ENCODE measurements around the gene ALKBH5. TPM values are rescaled to one million over a fixed set of nuclear protein-coding genes. Genes with fewer than 3 reads are reported as not detected.

Gene ALKBH5
- total and polyA plus RNA-seq, 7 experiments from 2014 or later: 97.4 to 154 (median 116) TPM

DNA sequence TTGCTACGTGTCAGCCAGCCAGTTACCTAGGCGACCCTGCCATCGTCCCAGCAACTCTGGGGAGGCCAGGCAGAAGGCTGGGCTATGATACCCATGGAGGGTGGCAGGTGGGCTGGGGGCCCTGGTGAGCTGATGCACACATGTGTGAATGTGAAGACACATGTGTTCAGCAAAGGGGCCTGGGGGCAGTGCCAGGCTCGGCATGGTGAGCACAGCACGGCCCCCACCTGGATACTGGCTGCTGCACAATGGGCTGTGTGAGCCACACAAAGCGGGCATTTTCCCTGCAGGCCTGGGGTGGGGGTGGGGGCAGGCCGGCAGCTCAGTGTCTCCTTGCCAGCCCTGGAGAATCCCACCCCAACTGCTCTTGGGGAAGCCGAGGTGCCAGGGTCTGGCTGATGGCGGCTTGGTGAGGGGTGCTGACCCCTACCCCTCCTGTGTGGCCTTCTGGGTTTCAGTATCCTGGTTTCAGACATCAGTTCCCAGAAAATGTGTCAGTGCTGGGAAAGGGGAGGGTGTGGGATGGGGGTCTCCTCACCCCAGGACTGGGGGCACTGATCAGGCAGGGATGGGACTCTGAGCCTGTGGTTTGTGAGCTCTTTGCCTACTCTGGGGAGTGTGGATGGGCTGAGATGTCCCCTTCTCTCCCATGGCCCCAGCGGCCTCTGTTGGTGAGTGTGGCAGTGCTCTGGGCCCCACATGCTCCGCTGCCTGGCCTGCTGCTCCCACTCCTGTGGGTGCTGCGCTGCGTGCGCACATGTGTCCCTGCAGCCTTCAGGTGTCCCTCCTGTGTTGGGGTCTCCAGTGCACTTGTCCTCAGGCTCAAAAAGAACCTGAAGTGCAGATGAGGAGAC, 46.9 kb downstream of the ALKBH5 start:
- peaks cover 0 to 38% (median 3%) of the 10 kb centered on the region in 3 experiments for H3K36me3 ChIP-seq (ENCODE audit: control insufficient read depth in 2 of 3, insufficient read depth in 3 of 3, low read length in 3 of 3)
- intact Hi-C loops (cut with micrococcal nuclease): no loop called here
- H3K9me3 Mint-ChIP-seq: peaks cover 0 to 4% (median 0%) of the 10 kb centered on the region in 11 donors
- H3K4me3 ChIP-seq (ENCODE audit: low read length): no peak overlapping the region
- ATAC-seq: no peak
- H3K4me1 ChIP-seq (ENCODE audit: control insufficient read depth in 2 of 2, insufficient read depth in 2 of 2, low read length in 2 of 2): peaks cover 4 to 9% of the 10 kb centered on the region in 2 donors
- no peaks in the 10 kb centered on the region for H3K9me3 ChIP-seq (ENCODE audit: control insufficient read depth in 2 of 3, low read length in 3 of 3)
- H3K27ac ChIP-seq (ENCODE audit: low read depth, low read length): no peak overlapping the region
- H3K27me3 ChIP-seq (ENCODE audit: control insufficient read depth in 2 of 2, insufficient read depth in 2 of 2, low read length in 2 of 2): no peaks in the 10 kb centered on the region
- DNase-seq: no peak
- no peak overlapping the region for H3K4me3 Mint-ChIP-seq
- H3K27me3 Mint-ChIP-seq: no peaks in the 10 kb centered on the region
- ChIA-PET POLR2A (no interaction called here), CTCF (no interaction called here)
- peaks cover 0 to 5% (median 0%) of the 10 kb centered on the region in 5 donors for H3K36me3 Mint-ChIP-seq
- peaks cover 23 to 30% (median 25%) of the 10 kb centered on the region in 7 donors for H3K4me1 Mint-ChIP-seq
- H3K27ac Mint-ChIP-seq: no peak overlapping the region

GRCh38 chr17:18231164-18231563, 47.5 kb downstream of the ALKBH5 start:
- intact Hi-C loops (cut with micrococcal nuclease): no loop called here
- POLR2A ChIA-PET: no interaction called here
- Mint-ChIP-seq H3K27me3 (no peaks in the 10 kb centered on the region), H3K4me3 (no peak overlapping the region), H3K4me1 (peaks cover 21 to 26% (median 23%) of the 10 kb centered on the region in 7 donors), H3K36me3 (peaks cover 0 to 7% (median 0%) of the 10 kb centered on the region in 5 donors), H3K9me3 (no peaks in the 10 kb centered on the region), H3K27ac (no peak overlapping the region)
- no peak for DNase-seq
- H3K27ac ChIP-seq (ENCODE audit: low read depth, low read length): no peak overlapping the region
- CTCF ChIA-PET: no interaction called here
- peaks cover 0 to 45% (median 3%) of the 10 kb centered on the region in 3 experiments for H3K36me3 ChIP-seq (ENCODE audit: control insufficient read depth in 2 of 3, insufficient read depth in 3 of 3, low read length in 3 of 3)
- H3K27me3 ChIP-seq (ENCODE audit: control insufficient read depth in 2 of 2, insufficient read depth in 2 of 2, low read length in 2 of 2): no peaks in the 10 kb centered on the region
- peaks cover 2 to 6% of the 10 kb centered on the region in 2 donors for H3K4me1 ChIP-seq (ENCODE audit: control insufficient read depth in 2 of 2, insufficient read depth in 2 of 2, low read length in 2 of 2)
- no peak for ATAC-seq
- H3K9me3 ChIP-seq (ENCODE audit: control insufficient read depth in 2 of 3, low read length in 3 of 3): no peaks in the 10 kb centered on the region
- no peak overlapping the region for H3K4me3 ChIP-seq (ENCODE audit: low read length)

- DNase-seq (no peak), ATAC-seq (no peak)
- Mint-ChIP-seq H3K27me3 (no peaks in the 10 kb centered on the region), H3K27ac (no peak overlapping the region), H3K9me3 (no peaks in the 10 kb centered on the region), H3K4me3 (no peak overlapping the region), H3K36me3 (peaks cover 0 to 18% (median 1%) of the 10 kb centered on the region in 5 donors), H3K4me1 (peaks cover 0 to 4% (median 0%) of the 10 kb centered on the region in 7 donors)
- no peaks in the 10 kb centered on the region for H3K4me1 ChIP-seq (ENCODE audit: control insufficient read depth in 2 of 2, insufficient read depth in 2 of 2, low read length in 2 of 2)
- peaks cover 0 to 69% (median 3%) of the 10 kb centered on the region in 3 experiments for H3K36me3 ChIP-seq (ENCODE audit: control insufficient read depth in 2 of 3, insufficient read depth in 3 of 3, low read length in 3 of 3)
- no peaks in the 10 kb centered on the region for H3K9me3 ChIP-seq (ENCODE audit: control insufficient read depth in 2 of 3, low read length in 3 of 3)
- H3K27ac ChIP-seq (ENCODE audit: low read depth, low read length): no peak overlapping the region
- intact Hi-C loops (cut with micrococcal nuclease): no loop called here
- POLR2A ChIA-PET: no interaction called here
- CTCF ChIA-PET: no interaction called here
- H3K4me3 ChIP-seq (ENCODE audit: low read length): no peak overlapping the region
- no peaks in the 10 kb centered on the region for H3K27me3 ChIP-seq (ENCODE audit: control insufficient read depth in 2 of 2, insufficient read depth in 2 of 2, low read length in 2 of 2)
Measured at GRCh38 chr17:18233803-18234518, 50.3 kb downstream of the ALKBH5 start.

DNA sequence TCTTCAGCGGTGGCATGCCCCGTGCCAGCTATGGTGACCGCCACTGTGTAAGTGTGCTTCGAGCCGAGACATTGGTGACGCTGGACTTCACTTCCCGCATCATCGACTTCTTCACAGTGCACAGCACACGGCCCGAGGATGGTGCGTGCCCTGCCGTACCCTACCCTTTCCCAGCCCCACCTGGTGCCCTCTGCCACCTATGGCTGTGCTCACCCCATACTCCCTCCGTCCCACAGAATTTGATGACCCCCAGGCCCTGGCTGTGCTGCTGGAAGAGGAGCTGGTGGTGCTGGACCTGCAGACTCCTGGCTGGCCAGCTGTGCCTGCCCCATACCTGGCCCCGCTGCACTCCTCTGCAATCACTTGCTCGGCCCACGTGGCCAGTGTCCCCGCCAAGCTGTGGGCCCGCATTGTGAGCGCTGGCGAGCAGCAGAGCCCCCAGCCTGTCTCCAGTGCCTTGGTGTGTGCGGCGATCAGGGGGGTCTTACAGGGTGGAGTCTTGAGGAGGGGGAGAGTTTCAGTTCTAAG, 51.3 kb downstream of the ALKBH5 start:
- CTCF ChIA-PET: no interaction called here
- no peak overlapping the region for H3K4me3 ChIP-seq (ENCODE audit: low read length)
- no peak overlapping the region for H3K27ac ChIP-seq (ENCODE audit: low read depth, low read length)
- H3K27me3 ChIP-seq (ENCODE audit: control insufficient read depth in 2 of 2, insufficient read depth in 2 of 2, low read length in 2 of 2): no peaks in the 10 kb centered on the region
- POLR2A ChIA-PET: interaction anchor here (1.1 kb wide), 1 partner anchor 84 kb away, joined by 4 read pairs; no protein-coding TSS in a partner anchor
- H3K9me3 Mint-ChIP-seq: no peaks in the 10 kb centered on the region
- no peaks in the 10 kb centered on the region for H3K4me1 ChIP-seq (ENCODE audit: control insufficient read depth in 2 of 2, insufficient read depth in 2 of 2, low read length in 2 of 2)
- peaks cover 0 to 18% (median 1%) of the 10 kb centered on the region in 5 donors for H3K36me3 Mint-ChIP-seq
- H3K4me3 Mint-ChIP-seq: no peak overlapping the region
- no peaks in the 10 kb centered on the region for H3K27me3 Mint-ChIP-seq
- DNase-seq: no peak
- peaks cover 0 to 69% (median 3%) of the 10 kb centered on the region in 3 experiments for H3K36me3 ChIP-seq (ENCODE audit: control insufficient read depth in 2 of 3, insufficient read depth in 3 of 3, low read length in 3 of 3)
- intact Hi-C loops (cut with micrococcal nuclease): no loop called here
- no peak for ATAC-seq
- H3K4me1 Mint-ChIP-seq: peaks cover 0 to 4% (median 0%) of the 10 kb centered on the region in 7 donors
- no peak overlapping the region for H3K27ac Mint-ChIP-seq
- no peaks in the 10 kb centered on the region for H3K9me3 ChIP-seq (ENCODE audit: control insufficient read depth in 2 of 3, low read length in 3 of 3)

- Mint-ChIP-seq H3K4me3 (no peak overlapping the region), H3K27me3 (no peaks in the 10 kb centered on the region), H3K9me3 (no peaks in the 10 kb centered on the region), H3K4me1 (peaks cover 0 to 4% (median 0%) of the 10 kb centered on the region in 7 donors), H3K36me3 (peaks cover 0 to 18% (median 1%) of the 10 kb centered on the region in 5 donors), H3K27ac (no peak overlapping the region)
- DNase-seq (peak in 1 of 9 donors; percentile 40), ATAC-seq (no peak)
- ChIA-PET CTCF (no interaction called here), POLR2A (interaction anchor here (1.1 kb wide), 1 partner anchor 84 kb away, joined by 4 read pairs; no protein-coding TSS in a partner anchor)
- Histone ChIP-seq H3K4me3 (ENCODE audit: low read length) (no peak overlapping the region), H3K9me3 (ENCODE audit: control insufficient read depth in 2 of 3, low read length in 3 of 3) (no peaks in the 10 kb centered on the region), H3K4me1 (ENCODE audit: control insufficient read depth in 2 of 2, insufficient read depth in 2 of 2, low read length in 2 of 2) (no peaks in the 10 kb centered on the region), H3K36me3 (ENCODE audit: control insufficient read depth in 2 of 3, insufficient read depth in 3 of 3, low read length in 3 of 3) (peaks cover 0 to 74% (median 3%) of the 10 kb centered on the region in 3 experiments), H3K27me3 (ENCODE audit: control insufficient read depth in 2 of 2, insufficient read depth in 2 of 2, low read length in 2 of 2) (no peaks in the 10 kb centered on the region), H3K27ac (ENCODE audit: low read depth, low read length) (no peak overlapping the region)
- intact Hi-C loops (cut with micrococcal nuclease): no loop called here
Measured at GRCh38 chr17:18235743-18236256, 52.2 kb downstream of the ALKBH5 start.

- Mint-ChIP-seq H3K4me1 (peaks cover 0 to 4% (median 0%) of the 10 kb centered on the region in 7 donors), H3K36me3 (peaks cover 0 to 18% (median 1%) of the 10 kb centered on the region in 5 donors), H3K27ac (no peak overlapping the region), H3K27me3 (no peaks in the 10 kb centered on the region), H3K9me3 (no peaks in the 10 kb centered on the region), H3K4me3 (no peak overlapping the region)
- Histone ChIP-seq H3K4me3 (ENCODE audit: low read length) (no peak overlapping the region), H3K4me1 (ENCODE audit: control insufficient read depth in 2 of 2, insufficient read depth in 2 of 2, low read length in 2 of 2) (no peaks in the 10 kb centered on the region), H3K9me3 (ENCODE audit: control insufficient read depth in 2 of 3, low read length in 3 of 3) (no peaks in the 10 kb centered on the region), H3K36me3 (ENCODE audit: control insufficient read depth in 2 of 3, insufficient read depth in 3 of 3, low read length in 3 of 3) (peaks cover 0 to 81% (median 3%) of the 10 kb centered on the region in 3 experiments), H3K27me3 (ENCODE audit: control insufficient read depth in 2 of 2, insufficient read depth in 2 of 2, low read length in 2 of 2) (no peaks in the 10 kb centered on the region), H3K27ac (ENCODE audit: low read depth, low read length) (no peak overlapping the region)
- ATAC-seq (no peak), DNase-seq (no peak)
- POLR2A ChIA-PET: no interaction called here
- intact Hi-C loops (cut with micrococcal nuclease): no loop called here
- CTCF ChIA-PET: no interaction called here
Measured at GRCh38 chr17:18236494-18236893, 52.9 kb downstream of the ALKBH5 start.

Measured in naive thymus-derived CD4-positive, alpha-beta T cell (primary cell).